PFSK-1 (cell line): Measurements from ENCODE around the gene CAB39.

Source experiments
- FOXP2 ChIP-seq: optimal IDR thresholded peaks from 2 replicates; pipeline ENCODE3; 2011; ENCODE audit warnings: borderline replicate concordance, control low read depth, inconsistent platforms; ENCODE audit not compliant: insufficient read depth; ENCODE audit errors: extremely low read length, extremely low read depth
- POLR2AphosphoS5 ChIP-seq: IDR thresholded peaks from 2 replicates; pipeline ENCODE4 v1.6.1; 2012; ENCODE audit warnings: low read depth, mild to moderate bottlenecking, control low read depth, low read length, moderate library complexity
- REST ChIP-seq, 2 experiments: IDR thresholded peaks; 2 replicates each; pipeline versions ENCODE4 v1.6.1 to v1.8.0; 2011 to 2012; ENCODE audit warnings: low read depth in 2 of 2, low read length in 2 of 2, control low read depth in 1 of 2, inconsistent platforms in 1 of 2, mild to moderate bottlenecking in 1 of 2, moderate library complexity in 1 of 2; ENCODE audit not compliant: insufficient read depth in 1 of 2
- SIN3A ChIP-seq: IDR thresholded peaks from 2 replicates; pipeline ENCODE4 v1.6.1; 2012; ENCODE audit warnings: mild to moderate bottlenecking, low read length, moderate library complexity, borderline replicate concordance; ENCODE audit not compliant: insufficient read depth
- TAF1 ChIP-seq: IDR thresholded peaks from 2 replicates; pipeline ENCODE4 v1.6.1; 2012; ENCODE audit warnings: low read length, control low read depth, borderline replicate concordance; ENCODE audit not compliant: insufficient read depth

Gene CAB39

DNA sequence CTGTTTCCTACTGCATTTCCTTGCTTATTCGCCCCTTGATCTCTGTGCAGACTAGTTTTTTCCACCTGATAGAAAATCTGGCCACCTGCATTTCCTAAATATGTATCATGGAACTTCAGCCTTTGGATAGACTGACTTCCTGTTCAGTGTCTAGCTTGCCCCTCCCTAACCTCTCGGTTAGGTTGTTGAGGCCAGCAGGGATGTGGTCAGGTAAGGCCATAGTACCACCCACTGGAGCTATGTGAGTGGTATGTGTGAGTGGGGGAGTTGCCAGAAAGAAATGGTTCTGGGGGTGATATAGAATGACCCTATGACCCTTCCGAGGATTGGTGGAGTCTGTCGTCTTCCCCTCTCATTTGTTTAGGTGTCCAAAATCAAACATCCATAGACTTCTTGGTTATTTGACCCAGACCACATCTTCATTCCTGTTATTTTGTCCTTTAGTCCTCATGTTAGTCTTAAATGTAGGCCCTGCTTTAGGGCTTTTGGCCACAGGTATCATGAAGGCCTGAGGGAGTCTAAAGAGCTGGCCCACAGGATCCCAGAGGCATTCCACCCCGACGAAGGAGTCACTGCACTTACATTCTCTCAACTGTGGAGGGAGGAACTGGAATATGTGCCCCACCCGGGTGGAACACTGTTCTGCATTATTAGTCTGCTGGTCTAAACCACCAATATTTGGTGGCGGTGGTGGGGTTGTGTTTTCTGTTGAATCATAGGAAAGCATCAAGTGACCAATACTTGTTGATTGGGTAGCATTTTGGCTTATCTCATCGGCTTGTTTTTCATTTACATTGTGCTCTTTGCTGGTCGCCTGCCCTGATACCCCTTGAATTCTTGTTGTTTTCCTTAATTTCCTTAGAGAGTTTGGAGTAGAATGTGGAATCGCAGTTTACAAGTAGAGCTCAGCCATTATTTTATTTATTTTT is 21.9 kb downstream of the CAB39 start:
- TF ChIP-seq POLR2AphosphoS5: no peak
- no peak for TF ChIP-seq REST (IDR thresholded peaks at IDR 0.05; ENCODE audit: insufficient read depth in 1 of 2, low read depth in 2 of 2, low read length in 2 of 2)
- TF ChIP-seq TAF1: no peak
- TF ChIP-seq FOXP2: no peak
- no peak for TF ChIP-seq SIN3A

DNA sequence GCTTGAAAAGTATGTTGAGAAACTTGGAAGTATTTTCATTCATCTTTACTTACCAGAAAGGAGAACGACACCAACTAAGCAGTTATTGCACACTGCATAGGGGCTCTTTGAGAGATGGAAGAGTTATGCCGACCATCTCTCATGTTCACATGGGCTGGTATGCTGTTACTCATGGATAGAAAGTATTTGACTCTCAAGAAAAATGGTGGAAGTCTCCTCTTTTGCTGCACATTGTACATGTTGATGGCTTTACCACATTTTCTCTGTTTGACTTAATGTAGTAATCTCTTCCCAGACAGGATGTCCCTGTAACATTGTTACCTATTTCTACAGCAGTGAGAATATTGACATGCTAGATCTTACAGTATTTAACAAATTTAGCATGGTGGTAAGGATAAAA is 23.2 kb downstream of the CAB39 start:
- no peak for TF ChIP-seq SIN3A
- no peak for TF ChIP-seq POLR2AphosphoS5
- no peak for TF ChIP-seq REST (IDR thresholded peaks at IDR 0.05; ENCODE audit: insufficient read depth in 1 of 2, low read depth in 2 of 2, low read length in 2 of 2)
- no peak for TF ChIP-seq TAF1
- no peak for TF ChIP-seq FOXP2

GRCh38 chr2:230737300-230737699 is 24.7 kb downstream of the CAB39 start:
- TF ChIP-seq SIN3A: no peak
- no peak for TF ChIP-seq FOXP2

DNA sequence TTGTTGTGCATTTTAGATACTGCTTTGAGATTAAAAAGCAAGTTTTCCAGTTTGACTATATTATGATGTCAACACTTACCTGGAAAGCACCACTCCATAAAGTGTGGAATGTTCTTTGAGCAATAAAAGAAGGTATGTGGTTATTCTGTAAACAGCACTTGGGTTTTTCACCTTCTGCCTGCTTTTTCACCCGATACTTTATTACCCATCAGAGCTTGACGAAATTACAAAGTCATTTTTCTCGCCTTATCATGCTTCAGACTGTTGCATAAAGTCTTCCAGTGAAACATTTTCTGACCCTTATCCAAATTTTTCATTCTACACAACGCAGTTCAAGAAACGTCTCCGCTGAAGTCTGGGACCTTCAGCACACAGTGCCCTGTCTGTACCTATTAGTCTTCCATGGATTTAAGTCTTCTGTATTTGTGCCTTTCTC is 25.2 kb downstream of the CAB39 start:
- TF ChIP-seq POLR2AphosphoS5: no peak
- no peak for TF ChIP-seq TAF1
- TF ChIP-seq REST (IDR thresholded peaks at IDR 0.05; ENCODE audit: insufficient read depth in 1 of 2, low read depth in 2 of 2, low read length in 2 of 2): no peak
- no peak for TF ChIP-seq SIN3A
- no peak for TF ChIP-seq FOXP2

- TF ChIP-seq POLR2AphosphoS5 (no peak), SIN3A (no peak), FOXP2 (no peak), REST (IDR thresholded peaks at IDR 0.05; ENCODE audit: insufficient read depth in 1 of 2, low read depth in 2 of 2, low read length in 2 of 2) (no peak), TAF1 (no peak)
These were observed 25.8 kb downstream of the CAB39 start for GRCh38 chr2:230738391-230738811.
